Calu3 (cell line): ENCODE measurements around the gene PLPP3. TPM values are rescaled to one million over a fixed set of nuclear protein-coding genes. Genes with fewer than 3 reads are reported as not detected.

Experiments used
- BruUV-seq: library from RNA; stranded (reverse); fragments of 400-500 nt; replicated peaks from 2 replicates; lab custom pipeline; 2021; lab: Mats Ljungman, UMichigan
- CTCF ChIA-PET: fragments of 300-600 bp; sonication (Branson Sonifier 250); formaldehyde crosslinking; loops from one replicate; lab custom pipeline; 2022; ENCODE audit warnings: antibody characterized with exemption; lab: Charles Lee
- DNase-seq: peaks from one replicate; pipeline ENCODE4 v3.0.0; 2022
- H3K27ac Mint-ChIP-seq: one replicate; pipeline ENCODE4 v1.8.0; 2022; ENCODE audit warnings: mixed read lengths; ENCODE audit not compliant: unreplicated experiment
- H3K27me3 Mint-ChIP-seq: one replicate; pipeline ENCODE4 v1.8.0; 2022; ENCODE audit warnings: mixed read lengths; ENCODE audit not compliant: unreplicated experiment
- H3K36me3 Mint-ChIP-seq: one replicate; pipeline ENCODE4 v1.8.0; 2022; ENCODE audit warnings: mild to moderate bottlenecking, moderate library complexity, mixed read lengths; ENCODE audit not compliant: insufficient read depth, unreplicated experiment
- H3K4me1 Mint-ChIP-seq: one replicate; pipeline ENCODE4 v1.8.0; 2022; ENCODE audit warnings: mild to moderate bottlenecking, low read depth, mixed read lengths; ENCODE audit not compliant: unreplicated experiment
- H3K4me3 Mint-ChIP-seq: one replicate; pipeline ENCODE4 v1.8.0; 2022; ENCODE audit warnings: mild to moderate bottlenecking, low read depth, moderate library complexity, mixed read lengths; ENCODE audit not compliant: unreplicated experiment
- H3K9me3 Mint-ChIP-seq: one replicate; pipeline ENCODE4 v1.8.0; 2022; ENCODE audit warnings: low read depth, mixed read lengths; ENCODE audit not compliant: unreplicated experiment
- CTCF ChIP-seq: fragments of 200-600 bp; IDR thresholded peaks from one replicate; pipeline ENCODE4 v1.8.0; 2022; ENCODE audit warnings: antibody characterized with exemption; ENCODE audit not compliant: unreplicated experiment
- intact Hi-C: fragments of 100-400 bp; cut with micrococcal nuclease; formaldehyde crosslinking; loops from one replicate; pipeline ENCODE4 v1.10.0; 2022; ENCODE audit not compliant: unreplicated experiment
- total RNA-seq: library from RNA; stranded (reverse); gene quantifications from 2 replicates; pipeline ENCODE4 v1.2.3, GENCODE V29; 2022

The PLPP3 gene
- total RNA-seq, 1 experiment from 2014 or later, result 18.9 TPM

GRCh38 chr1:56542651-56543050, 36.7 kb downstream of the PLPP3 start:
- TF ChIP-seq CTCF, result no peak
- CTCF ChIA-PET, result interaction anchor here (0.6 to 0.7 kb wide), 2 partner anchors 149 to 156 kb away, joined by 3 to 4 read pairs; no protein-coding TSS in a partner anchor
- Mint-ChIP-seq H3K4me3 (no peak overlapping the region), H3K36me3 (no peaks in the 10 kb centered on the region), H3K4me1 (peaks cover 10% of the 10 kb centered on the region), H3K9me3 (no peaks in the 10 kb centered on the region), H3K27me3 (no peaks in the 10 kb centered on the region), H3K27ac (no peak overlapping the region)
- no TSS peak for BruUV-seq
- intact Hi-C loops, result no loop called here
- DNase-seq, result no peak

GRCh38 chr1:56541408-56541807, 38.0 kb downstream of the PLPP3 start:
- Mint-ChIP-seq H3K4me3 (no peak overlapping the region), H3K27ac (no peak overlapping the region), H3K4me1 (no peaks in the 10 kb centered on the region), H3K36me3 (no peaks in the 10 kb centered on the region), H3K27me3 (no peaks in the 10 kb centered on the region), H3K9me3 (no peaks in the 10 kb centered on the region)
- intact Hi-C loops, result no loop called here
- no peak for TF ChIP-seq CTCF
- CTCF ChIA-PET, result no interaction called here
- no TSS peak for BruUV-seq
- no peak for DNase-seq

- no peak for DNase-seq
- no TSS peak for BruUV-seq
- no peaks in the 10 kb centered on the region for H3K27me3 Mint-ChIP-seq
- H3K4me1 Mint-ChIP-seq, result no peaks in the 10 kb centered on the region
- no peaks in the 10 kb centered on the region for H3K9me3 Mint-ChIP-seq
- no peak for TF ChIP-seq CTCF
- no peak overlapping the region for H3K4me3 Mint-ChIP-seq
- no peaks in the 10 kb centered on the region for H3K36me3 Mint-ChIP-seq
- H3K27ac Mint-ChIP-seq, result no peak overlapping the region
- CTCF ChIA-PET, result no interaction called here
- intact Hi-C loops, result no loop called here
Observed at GRCh38 chr1:56540467-56540866, 38.9 kb downstream of the PLPP3 start.

- H3K27me3 Mint-ChIP-seq, result no peaks in the 10 kb centered on the region
- no peak for TF ChIP-seq CTCF
- no peak overlapping the region for H3K4me3 Mint-ChIP-seq
- no peaks in the 10 kb centered on the region for H3K4me1 Mint-ChIP-seq
- CTCF ChIA-PET, result no interaction called here
- intact Hi-C loops, result no loop called here
- no peak overlapping the region for H3K27ac Mint-ChIP-seq
- no peaks in the 10 kb centered on the region for H3K36me3 Mint-ChIP-seq
- no peaks in the 10 kb centered on the region for H3K9me3 Mint-ChIP-seq
- BruUV-seq, result no TSS peak
- no peak for DNase-seq
Observed at GRCh38 chr1:56539520-56539931, 39.8 kb downstream of the PLPP3 start.
